ENCODE results near the gene PPP3CB. TPM values are rescaled to one million over a fixed set of nuclear protein-coding genes. Genes with fewer than 3 reads are reported as not detected.

The PPP3CB gene
- total RNA-seq, 4 donors from 2014 or later, result 62.2 to 99.5 (median 77.8) TPM

DNA sequence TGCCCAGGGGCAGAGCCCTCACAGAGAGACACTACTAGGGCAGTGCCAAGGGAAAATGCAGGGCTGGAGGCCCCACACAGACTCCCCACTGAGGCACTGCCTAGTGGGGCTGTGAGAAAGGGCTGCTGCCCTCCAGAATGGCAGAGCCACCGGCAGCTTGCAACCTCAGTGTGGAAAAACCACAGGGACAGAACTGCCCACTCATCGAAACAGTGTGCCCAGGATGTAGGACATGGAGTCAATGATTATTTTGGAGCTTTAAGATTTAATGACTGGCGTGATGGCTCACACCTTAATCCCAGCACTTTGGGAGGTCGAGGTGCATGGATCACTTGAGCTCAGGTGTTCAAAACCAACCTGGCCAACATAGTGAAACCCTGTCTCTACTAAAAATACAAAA, 34.9 kb downstream of the PPP3CB start:
- TF ChIP-seq, protein P1, sequence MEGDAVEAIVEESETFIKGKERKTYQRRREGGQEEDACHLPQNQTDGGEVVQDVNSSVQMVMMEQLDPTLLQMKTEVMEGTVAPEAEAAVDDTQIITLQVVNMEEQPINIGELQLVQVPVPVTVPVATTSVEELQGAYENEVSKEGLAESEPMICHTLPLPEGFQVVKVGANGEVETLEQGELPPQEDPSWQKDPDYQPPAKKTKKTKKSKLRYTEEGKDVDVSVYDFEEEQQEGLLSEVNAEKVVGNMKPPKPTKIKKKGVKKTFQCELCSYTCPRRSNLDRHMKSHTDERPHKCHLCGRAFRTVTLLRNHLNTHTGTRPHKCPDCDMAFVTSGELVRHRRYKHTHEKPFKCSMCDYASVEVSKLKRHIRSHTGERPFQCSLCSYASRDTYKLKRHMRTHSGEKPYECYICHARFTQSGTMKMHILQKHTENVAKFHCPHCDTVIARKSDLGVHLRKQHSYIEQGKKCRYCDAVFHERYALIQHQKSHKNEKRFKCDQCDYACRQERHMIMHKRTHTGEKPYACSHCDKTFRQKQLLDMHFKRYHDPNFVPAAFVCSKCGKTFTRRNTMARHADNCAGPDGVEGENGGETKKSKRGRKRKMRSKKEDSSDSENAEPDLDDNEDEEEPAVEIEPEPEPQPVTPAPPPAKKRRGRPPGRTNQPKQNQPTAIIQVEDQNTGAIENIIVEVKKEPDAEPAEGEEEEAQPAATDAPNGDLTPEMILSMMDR (IDR thresholded peaks at IDR 0.05; ENCODE audit: low read depth), result no peak

DNA sequence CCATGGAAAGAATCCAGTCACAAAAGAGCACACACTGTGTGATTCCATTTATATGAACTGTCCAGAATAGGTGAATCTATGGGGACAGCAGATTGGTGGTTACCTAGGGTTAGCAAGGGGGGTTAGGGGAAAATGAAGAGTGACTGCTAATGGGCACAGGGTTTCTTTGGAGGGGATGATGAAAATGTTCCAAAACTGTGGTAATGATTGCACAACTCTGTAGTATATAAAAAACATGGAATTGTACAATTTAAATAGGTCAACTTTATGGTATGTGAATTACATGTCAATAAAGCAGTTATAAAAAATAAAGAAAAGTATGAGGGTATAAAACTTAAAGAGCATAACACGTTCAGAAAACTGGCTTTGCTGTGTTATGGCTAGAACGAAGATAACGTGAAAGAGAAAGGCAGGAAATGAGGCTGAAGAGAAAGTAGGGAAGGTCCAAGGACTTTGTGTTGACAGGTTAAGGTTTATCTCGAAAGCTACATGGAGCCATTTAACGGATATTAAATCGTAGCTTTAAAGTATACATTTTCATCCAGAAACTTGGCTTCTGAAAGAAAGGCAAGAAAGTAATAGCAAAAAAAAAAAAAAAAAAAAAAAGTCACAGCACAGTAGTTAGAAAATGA, 36.0 kb downstream of the PPP3CB start:
- TF ChIP-seq, protein P1 (IDR thresholded peaks at IDR 0.05; ENCODE audit: low read depth), result no peak

DNA sequence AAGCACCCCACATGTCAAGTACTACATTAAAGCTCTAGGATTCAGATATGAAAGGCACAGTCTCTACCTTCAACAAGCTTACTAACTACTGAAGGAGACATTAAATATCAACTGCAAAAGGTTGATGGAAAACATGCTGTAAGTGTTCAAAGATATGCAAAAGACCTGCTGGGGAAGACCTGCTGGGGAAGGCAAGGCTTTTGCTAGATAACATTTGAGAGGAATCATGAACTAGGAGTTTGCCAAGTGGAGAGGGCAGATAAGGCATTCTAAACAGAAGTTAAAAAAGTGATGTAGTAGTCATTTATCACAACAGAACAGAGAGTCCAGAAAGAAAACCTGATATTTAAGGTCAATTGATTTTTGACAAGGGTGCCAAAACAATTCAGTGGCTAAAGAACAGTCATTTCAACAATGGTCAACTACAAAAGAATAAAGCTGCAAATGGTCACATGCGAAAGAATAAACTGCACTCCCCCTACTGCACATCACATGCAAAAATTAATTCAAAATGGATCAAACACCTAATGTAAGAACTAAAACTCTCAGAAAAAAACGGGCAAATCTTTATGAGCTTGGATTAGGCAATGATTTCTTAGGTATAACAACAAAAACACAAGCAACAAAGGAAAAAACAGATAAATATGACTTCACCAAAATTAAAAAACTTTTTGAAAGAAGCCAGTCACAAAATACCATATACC, 39.5 kb downstream of the PPP3CB start:
- TF ChIP-seq, protein P1 (IDR thresholded peaks at IDR 0.05; ENCODE audit: low read depth), result no peak

DNA sequence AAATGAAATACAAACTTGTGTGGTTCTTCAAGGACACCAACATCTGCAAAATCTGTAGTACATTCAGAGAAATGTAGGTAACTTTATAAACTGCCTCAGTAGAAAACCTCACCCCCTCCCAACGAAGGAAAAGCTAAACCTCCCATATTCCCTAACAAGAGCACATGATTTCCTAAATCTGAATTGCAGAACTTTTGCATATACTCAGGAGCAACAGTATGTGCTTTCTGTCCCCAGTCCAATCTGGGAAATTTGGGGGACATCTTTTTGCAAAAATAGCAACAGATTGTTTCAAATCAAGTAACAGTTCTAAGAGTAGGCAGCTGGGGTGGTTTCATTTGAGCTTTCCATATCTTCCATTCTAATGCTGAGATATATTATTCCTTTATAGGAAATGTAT, 46.7 kb downstream of the PPP3CB start:
- TF ChIP-seq, protein P1 (IDR thresholded peaks at IDR 0.05; ENCODE audit: low read depth), result no peak

DNA sequence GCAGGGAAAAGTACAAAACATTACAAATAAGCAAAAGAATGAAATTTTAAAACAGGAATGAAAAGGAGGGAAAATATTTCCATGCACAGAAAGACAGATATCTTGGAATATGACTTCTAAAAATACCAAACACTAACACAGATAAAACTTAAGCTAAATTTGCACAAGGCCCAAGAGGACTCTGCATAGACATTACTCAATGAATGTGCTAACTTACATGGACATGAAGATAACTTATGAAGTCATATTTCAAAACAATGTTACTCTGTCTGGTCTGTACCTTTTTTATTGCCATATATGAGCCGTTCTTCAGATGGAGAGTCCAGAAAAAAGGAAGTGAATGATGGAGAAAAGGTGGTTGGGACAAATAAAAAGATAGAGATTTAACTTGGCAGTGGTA, 47.4 kb downstream of the PPP3CB start:
- TF ChIP-seq, protein P1 (IDR thresholded peaks at IDR 0.05; ENCODE audit: low read depth), result no peak

DNA sequence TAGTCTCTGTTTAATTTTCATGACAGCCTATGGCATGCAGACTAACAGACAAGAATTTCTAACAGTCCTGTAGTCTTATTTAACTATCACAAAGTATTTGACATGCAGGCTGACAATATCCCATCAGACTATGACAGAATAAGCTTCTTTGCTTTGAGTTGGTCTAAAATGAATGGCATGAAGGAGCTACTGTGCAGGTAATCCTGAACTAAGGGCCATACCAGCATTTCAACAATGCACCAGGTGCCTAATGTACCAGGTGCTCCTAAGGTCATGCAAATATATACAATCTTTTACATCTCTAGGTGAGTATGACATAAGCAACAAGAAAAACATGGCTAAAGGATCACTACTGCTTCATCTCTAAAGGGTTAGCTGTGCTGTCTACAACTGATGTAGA, 48.9 kb downstream of the PPP3CB start:
- TF ChIP-seq, protein P1 (IDR thresholded peaks at IDR 0.05; ENCODE audit: low read depth), result no peak

DNA sequence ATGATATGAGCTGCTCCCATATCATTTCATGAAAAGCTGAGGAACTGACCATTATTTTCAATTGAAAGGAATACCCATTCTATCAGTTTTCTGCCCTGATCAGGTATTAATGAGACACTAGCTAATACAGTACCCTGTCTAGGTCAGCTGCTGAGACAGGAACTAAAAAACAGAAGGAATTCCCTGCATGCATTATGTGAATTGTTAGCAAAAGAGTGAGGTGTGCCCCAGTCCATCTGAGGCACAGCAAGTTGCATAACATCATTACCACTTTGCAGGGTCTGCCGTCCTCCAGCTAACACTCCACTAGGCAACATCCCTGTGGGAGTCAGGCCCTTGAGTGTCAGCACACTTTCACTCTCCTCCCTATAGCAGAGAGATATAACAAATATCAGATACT, 51.4 kb downstream of the PPP3CB start:
- TF ChIP-seq, protein P1 (IDR thresholded peaks at IDR 0.05; ENCODE audit: low read depth), result no peak
